GM18868 (cell line): Measurements from ENCODE around the gene RNF150.

Source experiments
- ATAC-seq: cut with Tn5 transposase; IDR thresholded peaks from one replicate; pipeline ENCODE4 v1.9.1; 2021; ENCODE audit warnings: mild to moderate bottlenecking, moderate library complexity; ENCODE audit not compliant: unreplicated experiment

The RNF150 gene

DNA sequence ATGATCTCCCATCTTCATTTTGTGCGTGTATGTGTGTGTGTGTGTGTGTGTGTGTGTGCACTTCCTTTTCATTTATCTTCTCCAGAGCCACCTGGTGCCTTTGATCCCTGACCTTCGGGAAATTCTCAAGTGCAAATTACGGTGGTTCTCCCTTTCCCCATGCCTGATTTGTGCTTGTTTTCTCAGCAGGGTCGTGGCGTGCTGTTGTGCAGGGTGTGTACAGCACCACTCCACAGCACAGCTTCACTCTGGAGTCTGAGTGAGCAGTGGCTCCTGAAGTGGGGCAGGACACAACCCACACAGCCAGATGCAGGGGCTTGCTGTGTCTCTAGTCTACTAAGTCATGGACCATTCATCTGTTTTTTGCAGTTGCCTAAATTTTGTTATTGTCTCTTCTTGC, 262.8 kb downstream of the RNF150 start:
- no peak for ATAC-seq

DNA sequence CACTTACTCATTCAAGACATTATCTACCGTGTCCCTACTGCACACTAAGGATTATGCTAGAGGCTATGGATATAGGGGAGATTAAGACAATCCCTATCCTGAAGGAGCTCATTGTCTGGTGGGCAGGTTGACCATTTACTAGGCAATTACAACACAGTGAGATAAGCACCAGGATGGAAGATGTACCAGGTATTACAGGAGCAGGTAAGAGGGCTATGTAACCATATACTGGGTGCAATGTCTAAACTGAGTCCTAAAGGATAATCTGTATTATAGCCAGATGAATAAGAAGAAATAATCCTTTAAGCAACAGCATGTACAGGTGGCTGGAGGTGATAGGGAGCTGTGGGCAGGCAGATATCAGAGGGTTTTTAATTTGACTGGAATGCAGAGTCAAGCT, 263.8 kb downstream of the RNF150 start:
- ATAC-seq, result no peak

DNA sequence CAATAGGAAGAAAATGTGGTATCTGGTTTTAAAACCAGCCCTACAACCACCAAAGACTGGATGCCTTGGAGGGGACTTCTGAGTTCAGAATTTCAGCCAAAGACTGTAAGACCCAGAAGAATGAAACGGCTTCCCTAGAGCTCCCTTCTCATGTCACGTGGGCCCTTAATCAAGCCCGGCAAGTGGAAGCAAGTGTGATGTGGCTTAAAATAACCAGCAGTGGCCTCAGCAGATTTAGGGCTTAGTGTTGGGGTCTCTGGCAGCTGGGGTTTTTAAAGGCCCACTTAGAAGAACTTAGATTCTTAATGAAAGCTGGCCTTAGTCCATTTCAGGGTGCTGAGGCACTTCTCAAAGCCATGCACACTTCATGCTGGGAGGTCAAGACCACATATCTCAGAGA, 265.9 kb downstream of the RNF150 start:
- ATAC-seq, result no peak

DNA sequence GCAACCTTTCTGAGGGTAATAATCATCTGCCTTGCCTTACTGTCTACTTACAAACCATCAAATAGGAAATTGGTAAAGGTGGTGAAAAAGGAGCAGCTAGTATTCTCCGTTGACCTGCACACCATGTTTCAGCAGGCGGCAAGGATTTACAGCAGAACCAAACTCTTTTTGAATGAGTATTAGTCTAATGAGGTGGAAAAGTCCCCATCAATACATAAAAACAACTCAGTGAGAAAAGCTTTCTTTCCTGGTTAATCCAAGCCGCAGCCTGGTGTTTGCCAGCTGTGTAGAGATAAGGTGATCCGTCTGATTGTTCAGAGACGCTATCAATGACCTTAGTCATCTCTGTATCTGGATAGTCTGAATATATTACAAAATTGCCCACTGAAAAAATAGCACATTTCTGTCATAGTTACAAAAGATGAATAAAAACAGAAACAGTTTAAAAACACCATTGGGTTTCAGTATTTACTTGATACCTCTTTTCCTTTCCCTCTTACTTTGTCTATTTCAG, 266.7 kb downstream of the RNF150 start:
- no peak for ATAC-seq

DNA sequence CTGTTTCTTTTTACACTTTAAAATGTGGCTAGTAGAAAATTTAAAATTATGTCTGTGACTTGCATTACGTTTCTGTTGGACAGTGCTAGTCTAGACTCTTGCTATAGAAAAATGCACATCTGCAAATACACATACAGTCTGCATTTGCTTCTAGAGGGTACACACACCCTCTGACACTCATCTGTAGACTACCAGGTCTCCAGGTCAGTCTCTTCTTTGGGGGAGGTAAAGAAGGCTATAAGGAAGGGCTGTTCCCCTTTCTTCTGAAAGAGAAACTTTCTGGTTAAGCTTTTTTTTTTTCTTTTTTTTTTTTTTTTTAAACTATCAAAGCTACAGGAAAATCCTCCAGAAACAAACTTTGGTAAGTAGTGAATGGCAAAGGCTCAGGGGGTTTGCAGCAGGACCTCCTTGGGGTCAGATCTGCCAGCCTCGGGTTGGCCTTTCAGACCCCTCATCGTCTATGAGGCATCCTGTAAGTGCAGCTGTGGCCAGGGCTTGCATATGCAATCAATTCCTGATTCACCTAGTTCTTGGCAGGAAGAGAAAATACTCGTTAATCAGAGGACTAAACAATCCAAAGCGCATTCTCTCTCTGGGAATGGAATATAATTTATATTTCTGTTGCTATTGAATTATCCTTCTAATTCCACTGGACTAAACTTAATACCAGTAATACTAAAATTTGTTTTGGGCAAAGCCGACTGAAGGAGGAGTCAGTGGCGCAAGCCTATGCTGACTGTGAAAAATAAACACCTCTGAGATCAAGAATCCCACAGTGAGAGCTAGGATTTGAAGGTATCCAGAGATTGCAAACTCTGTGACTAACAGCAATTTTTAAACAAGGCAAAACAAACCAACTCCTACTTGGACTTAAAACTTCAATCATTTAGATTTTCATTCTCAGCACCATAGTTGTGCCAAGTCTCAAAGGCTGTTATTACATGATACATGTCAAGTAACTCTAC, 267.7 kb downstream of the RNF150 start:
- ATAC-seq, result peak; percentile 77

DNA sequence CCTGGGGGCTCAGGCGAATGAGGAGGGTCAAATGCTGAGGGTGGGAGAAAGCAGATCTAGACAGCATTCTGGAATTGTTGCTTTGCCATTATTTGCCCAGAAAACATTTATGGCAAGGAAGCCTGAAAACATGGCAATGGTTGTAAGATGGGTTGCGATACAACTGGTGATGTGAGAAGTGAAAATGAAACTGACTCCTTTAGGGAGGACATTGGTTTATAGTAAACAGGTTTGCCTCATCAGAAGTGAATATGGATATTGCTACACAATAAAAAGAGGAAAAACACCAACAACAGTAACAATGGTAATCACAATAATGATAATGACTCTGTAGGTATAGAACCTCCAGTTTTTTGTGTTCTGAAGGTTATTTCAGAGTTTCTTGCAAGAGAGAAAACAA, 270.1 kb downstream of the RNF150 start:
- ATAC-seq, result no peak

DNA sequence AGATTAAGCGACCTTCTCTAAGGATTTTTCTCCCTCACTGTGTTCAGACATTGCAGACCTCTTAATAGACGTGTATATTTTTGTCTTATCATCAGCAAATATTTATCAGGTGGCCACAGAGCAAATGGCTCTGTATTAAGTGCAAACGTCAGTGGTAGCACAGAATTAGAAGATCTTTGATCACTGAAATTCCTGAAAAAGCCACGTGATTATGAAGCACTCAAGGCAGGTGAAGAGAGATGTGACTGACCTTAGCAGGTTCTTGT, 271.2 kb downstream of the RNF150 start:
- no peak for ATAC-seq

DNA sequence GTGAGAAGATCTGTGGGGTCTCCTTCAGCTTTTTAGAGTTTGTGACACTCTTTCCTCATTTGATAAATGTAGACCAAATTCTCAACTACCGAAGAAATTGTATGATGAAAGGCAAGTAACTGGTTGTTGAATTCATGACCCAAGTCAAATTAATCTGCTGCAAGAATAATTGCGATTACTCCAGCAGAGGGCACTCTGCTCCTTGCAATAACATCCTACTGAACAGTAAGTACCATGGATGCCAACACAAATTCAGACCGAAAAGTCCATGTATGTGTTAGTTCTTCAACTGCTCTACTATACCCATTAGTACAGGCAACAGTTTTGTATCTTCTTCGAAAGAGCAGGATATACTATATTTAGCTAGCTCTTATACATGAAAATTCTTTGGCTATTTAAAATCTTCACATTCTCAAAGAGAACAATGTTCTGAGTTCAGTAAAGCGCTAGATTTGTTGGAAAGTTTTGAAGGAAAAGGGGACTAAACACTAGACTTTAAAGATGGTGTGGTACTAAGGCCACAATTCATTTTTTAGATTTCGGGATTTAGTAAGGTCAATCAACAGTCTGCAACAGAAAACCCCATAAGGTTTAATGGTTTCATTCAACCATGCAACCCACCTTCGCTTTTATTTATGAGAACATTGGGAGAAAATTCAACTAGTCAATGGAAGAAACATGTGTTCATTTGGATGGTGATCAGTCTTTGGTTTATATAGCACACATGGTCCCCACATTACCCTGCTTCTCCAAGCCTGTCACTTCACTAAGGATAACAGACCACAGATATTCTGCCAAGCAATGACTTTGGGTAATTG, 271.7 kb downstream of the RNF150 start:
- ATAC-seq, result peak; percentile 64

DNA sequence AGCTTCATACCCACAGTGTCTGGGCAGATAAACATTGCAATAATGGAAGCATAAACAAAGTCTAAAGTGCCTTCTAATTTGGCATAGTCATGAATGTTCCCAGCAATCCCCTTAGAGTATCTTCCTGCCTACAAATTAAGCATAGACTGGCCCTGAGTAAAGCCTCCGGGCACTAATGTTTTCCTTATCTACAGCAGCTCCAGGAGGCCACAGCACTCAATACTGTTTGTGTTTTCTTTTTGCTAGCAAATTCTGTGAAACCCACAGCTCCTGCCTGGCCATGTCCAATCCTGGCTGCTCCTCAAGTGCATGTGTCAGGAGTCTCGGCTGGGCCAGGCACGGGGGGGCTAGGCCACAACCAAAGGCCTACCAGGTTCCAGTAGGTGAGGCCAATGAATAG, 274.4 kb downstream of the RNF150 start:
- no peak for ATAC-seq

DNA sequence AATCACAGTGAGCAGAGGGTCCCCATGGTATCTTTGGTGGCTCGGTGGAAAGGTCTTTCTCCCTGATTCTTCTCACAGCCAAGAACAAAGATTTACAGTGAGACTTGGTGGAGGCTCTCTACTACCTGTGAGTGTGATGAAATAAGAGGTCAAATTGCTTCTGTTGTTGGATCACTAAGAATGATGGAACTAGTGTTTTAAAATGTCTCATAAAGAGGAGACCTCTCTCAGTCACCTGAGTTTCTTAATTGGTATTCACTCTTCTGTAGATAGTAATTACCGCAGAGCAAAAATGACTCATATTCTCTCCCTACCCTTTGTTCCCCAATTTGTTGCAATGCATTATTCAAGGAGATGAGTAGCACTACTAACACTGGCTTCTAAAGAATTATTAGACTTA, 276.2 kb downstream of the RNF150 start:
- ATAC-seq, result no peak

DNA sequence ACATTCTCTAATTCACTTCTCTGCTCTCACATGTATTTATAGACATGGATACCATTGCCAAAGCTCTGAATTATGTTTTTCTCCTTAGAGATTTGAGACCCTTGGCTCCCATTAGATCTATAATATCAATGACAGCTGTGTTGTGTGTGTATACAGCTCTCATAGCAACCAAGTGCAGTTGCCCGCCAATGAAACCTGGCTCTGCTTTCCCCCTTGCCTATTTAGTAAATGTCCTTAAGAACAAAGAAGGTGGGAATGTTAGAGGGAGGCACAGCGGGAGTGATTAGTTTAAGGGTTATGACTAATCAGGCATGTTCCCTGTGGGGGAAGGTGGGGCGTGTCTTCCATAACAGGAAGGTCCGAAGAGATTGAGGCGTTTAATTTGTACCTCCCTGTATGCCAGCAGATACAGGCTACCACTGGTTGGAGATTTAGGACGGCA, 276.6 kb downstream of the RNF150 start:
- ATAC-seq, result no peak

DNA sequence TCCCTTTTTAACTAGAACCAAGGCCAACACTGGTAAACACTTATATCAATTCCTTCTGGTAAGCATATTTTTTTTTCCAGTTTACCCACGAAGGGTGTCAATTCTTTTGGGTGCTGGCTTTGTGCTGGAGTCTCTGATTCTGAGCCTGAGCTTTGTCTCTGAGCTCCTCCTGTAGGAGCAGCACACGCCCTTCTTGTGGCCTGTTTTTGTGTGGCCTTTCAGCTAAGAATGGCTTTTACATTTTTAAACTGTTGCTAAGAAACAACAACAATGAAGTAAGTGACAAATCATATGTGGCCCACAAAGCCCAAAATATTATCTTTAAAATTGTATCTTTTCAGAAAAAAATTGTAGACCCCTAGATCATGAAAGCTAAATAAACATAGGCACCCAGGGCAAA, 279.1 kb downstream of the RNF150 start:
- ATAC-seq, result no peak

DNA sequence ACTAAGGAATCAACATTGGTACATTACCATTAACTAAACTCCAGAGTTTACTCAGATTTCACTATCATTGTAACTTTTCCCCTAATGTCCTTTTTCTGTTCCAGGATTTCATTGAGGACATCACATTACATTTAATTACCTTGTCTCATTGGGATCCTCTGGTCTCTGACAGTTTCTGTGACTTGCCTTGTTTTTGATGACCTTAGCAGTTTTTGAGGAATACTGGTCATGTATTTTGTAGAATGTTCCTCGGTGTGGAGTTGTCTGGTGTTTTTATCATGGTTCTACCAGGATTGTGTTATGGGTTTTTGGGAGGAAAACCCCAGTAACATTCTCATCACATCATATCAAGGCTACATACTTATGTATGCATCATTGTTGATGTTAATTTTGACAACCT, 281.5 kb downstream of the RNF150 start:
- ATAC-seq, result no peak

DNA sequence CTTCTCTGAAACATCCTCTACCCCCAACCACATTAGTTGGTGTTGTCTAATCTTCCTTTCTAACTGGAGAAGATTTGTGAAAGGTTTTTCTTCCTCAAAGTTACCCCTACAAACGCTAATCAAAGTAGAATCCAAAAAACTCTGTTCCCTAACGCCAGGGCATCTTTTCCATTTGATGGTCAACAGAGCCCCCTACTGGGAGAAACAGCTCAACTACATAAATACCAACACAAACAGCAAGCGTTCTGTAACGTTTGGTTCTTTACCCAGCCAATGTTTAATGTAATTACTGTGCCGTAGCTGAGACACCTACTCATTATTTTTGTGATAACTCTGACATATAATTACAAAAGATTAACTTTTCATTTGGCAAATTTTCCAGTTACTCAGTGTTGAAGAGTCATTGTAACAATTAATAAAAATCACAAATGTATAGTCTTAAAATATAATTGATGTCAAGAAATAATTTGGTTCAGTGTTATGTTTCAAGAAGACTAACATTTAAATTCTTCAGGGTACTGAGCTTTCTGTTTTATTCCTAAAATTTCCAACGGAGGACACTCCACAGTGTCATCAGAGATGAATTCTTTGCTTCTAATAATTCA, 282.1 kb downstream of the RNF150 start:
- peak; percentile 92 for ATAC-seq

DNA sequence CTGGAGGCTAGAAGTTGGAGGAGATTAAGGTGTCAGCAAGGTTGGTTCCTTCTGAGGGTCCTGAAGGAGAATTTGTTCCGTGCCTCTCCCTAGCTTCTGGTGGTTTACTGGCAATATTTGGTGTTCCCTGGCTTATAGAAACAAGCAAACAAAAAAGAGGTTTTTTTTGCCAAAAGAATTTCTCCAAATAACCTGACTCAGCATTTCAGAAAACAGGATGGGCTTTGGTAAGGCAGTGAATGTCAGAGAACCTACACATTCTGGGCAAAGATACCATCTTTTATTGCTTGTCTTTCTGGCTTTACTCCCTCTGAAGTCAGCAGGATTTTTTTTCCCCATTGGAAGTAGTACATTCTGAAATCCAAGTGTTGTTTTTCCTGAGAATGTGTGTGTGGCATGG, 283.7 kb downstream of the RNF150 start:
- ATAC-seq, result no peak

DNA sequence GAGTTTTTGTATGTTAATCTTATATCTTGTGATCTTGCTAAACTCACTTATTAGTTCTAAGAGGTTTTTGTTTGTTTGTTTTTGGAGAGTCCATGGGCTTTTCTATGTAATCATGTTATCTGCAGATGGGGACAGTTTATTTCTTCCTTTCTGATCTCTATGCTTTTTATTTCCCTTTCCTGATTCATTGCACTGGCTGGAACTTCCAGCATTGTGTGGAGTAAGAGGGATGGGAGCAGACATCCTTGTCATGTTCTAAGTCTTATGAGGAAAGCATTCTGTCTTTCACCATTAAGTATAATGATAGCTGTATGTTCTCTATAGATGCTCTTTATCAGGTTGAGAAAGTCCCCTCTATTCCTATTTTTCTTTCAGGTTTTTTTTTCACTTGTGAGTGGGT, 286.5 kb downstream of the RNF150 start:
- ATAC-seq, result no peak

DNA sequence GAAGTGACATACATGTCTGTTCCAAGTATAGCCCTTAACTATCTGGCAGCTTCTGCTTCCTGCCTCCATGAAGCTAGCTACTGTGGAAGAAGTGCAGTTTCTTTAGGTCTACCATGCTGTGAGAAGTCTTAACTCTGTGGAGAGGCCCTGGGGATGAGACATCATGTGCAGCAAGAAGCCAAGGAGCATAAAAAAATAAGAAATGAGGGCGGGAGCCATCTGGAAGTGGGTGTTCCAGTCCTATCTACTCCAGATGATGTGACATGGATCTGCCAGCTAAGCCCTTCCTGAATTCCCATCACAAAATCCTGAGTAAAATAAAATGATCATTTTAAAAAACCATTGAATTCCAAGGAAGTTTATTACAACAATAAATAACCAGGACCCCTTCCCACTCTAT, 289.2 kb downstream of the RNF150 start:
- ATAC-seq, result no peak

DNA sequence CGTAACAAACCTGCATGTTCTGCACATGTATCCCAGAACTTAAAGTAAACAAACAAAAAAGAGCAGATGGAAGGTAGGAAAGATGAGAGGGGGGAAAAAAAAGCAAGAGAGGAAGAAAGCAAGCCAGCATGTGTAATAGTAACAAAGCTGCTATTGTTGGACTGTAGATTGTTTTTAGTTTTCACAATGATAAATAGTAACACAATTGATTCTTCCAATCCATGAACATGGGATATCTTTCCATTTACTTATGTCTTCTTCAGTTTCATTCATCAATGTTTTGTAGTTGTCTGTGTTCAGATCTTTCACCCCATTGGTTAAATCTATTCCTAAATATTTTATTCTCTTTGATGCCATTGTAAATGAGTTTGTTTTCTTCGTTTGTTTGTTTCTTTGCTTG, 292.1 kb downstream of the RNF150 start:
- no peak for ATAC-seq

DNA sequence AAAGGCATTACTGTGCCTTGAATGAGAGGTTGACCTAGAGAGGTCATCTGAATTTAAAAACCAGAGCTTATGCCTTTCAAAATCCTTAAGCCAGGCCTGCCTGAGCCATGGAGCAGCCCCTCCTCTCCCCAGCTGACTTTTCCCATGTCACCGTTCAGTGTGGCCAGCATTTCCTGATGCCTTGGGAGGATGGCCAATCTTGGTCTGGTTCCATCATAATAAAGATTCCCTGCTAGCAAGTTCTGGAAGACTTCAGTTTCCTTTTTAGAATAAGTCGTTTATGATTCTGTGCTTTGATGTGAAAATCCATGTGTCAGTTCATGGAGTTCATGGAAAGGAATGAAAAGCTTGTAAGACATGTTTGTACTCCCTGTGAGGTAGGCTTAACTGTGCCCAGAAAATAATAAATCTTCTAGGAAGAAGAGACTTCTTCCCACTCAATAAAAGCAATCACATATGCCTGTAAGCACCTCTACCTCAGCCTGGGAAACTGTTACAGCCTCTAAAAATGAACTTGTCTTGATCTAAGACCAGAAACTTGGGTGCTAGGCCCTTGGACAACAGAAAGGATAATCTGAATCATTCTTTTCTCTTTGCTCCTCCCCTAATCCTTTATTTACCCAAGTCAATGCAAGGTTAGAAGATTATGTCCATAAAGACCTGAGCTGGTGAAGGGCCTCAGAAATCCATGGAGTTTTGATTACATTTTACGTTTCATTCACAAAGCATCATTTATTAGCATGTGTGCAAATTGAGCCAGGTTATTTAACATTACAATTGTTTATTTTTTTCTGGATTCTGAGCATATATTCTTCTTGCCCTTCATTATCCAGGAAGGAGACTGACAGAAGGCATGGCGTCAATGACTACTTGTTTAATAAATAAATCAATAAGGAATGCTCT, 293.1 kb downstream of the RNF150 start:
- ATAC-seq, result no peak

DNA sequence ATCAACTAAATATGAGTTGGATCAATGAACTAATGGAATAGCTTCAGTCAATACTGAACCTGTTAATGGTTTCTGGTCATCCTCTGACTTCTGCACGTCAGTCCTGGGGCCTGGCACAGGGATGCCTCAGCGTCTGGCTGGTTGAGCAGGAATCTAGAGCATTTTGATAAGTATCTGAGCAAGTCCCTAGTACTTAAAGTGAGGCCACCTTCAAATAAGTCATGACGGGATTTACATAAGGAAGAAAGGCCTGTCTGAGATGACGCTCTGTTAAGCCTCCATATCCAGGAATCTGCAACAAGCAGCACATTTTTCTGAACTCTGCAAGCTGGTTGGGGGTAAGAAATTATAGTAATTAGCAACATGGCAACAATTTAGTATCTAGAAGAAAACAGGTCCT, 293.9 kb downstream of the RNF150 start:
- ATAC-seq, result no peak

DNA sequence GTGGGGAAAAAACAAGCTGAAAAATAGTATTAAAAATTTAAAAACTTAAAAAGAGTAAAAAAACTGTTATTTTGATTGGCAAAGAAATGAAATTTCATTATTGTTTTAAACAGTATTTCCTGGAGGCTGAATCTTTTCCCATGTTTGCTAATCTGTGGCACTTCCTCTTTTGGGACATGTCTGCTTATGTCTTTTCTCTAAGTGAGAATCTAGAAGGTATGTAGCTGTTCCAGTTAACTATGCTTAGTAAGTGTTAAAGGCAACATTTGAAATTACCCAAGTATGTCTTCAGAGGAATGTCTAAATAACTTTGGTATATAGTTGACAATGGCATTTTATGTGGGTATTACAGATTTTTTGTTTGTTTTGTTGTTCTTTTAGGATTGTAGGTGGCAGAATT, 295.5 kb downstream of the RNF150 start:
- no peak for ATAC-seq
